ENCODE data around the gene TAS2R41.
"Not testable (repeated sequence)": the region's sequence is repeated elsewhere in the genome, so short reads cannot be mapped to it uniquely, and the experiment has no call there.

Gene TAS2R41

GRCh38 chr7:143485094-143485493, 7.4 kb downstream of the TAS2R41 start:
- FAIRE-seq, result no peak
- DNase-seq (ENCODE audit: insufficient read length, low spot score), result no peak
- no peak for TF ChIP-seq CTCF (IDR thresholded peaks at IDR 0.05; ENCODE audit: insufficient read depth, missing control alignments)

GRCh38 chr7:143485500-143485899, 7.8 kb downstream of the TAS2R41 start:
- FAIRE-seq, result no peak
- TF ChIP-seq CTCF (IDR thresholded peaks at IDR 0.05; ENCODE audit: insufficient read depth, missing control alignments), result no peak
- DNase-seq (ENCODE audit: insufficient read length, low spot score), result no peak

- not testable (repeated sequence) for DNase-seq (ENCODE audit: insufficient read length, low spot score); FAIRE-seq
Observed at GRCh38 chr7:143486266-143486665, 8.6 kb downstream of the TAS2R41 start.

- DNase-seq (ENCODE audit: insufficient read length, low spot score), result no peak
- no peak for FAIRE-seq
- TF ChIP-seq CTCF (IDR thresholded peaks at IDR 0.05; ENCODE audit: insufficient read depth, missing control alignments), result no peak
Observed at GRCh38 chr7:143487061-143487460, 9.4 kb downstream of the TAS2R41 start.

GRCh38 chr7:143487566-143487965, 9.9 kb downstream of the TAS2R41 start:
- TF ChIP-seq CTCF (IDR thresholded peaks at IDR 0.05; ENCODE audit: insufficient read depth, missing control alignments), result no peak
- DNase-seq (ENCODE audit: insufficient read length, low spot score) (no peak), FAIRE-seq (no peak)

- FAIRE-seq (no peak), DNase-seq (ENCODE audit: insufficient read length, low spot score) (no peak)
- TF ChIP-seq CTCF (IDR thresholded peaks at IDR 0.05; ENCODE audit: insufficient read depth, missing control alignments), result peak; percentile 19
Observed at GRCh38 chr7:143490717-143491306, 13.1 kb downstream of the TAS2R41 start.

GRCh38 chr7:143492043-143492471, 14.4 kb downstream of the TAS2R41 start:
- TF ChIP-seq CTCF (IDR thresholded peaks at IDR 0.05; ENCODE audit: insufficient read depth, missing control alignments), result no peak
- DNase-seq (ENCODE audit: insufficient read length, low spot score), result no peak
- FAIRE-seq, result no peak

All from D721Med (cell line).